Cardiac muscle cell (in vitro differentiated cells and primary cell): ENCODE data around the gene ZNF91. TPM values are rescaled to one million over a fixed set of nuclear protein-coding genes. Genes with fewer than 3 reads are reported as not detected.
"Not testable (repeated sequence)": the region's sequence is repeated elsewhere in the genome, so short reads cannot be mapped to it uniquely, and the experiment has no call there.

Experiments
- DNase-seq, 2 donors: peaks; one replicate each; pipeline versions ENCODE4 v3.0.0 to v3.0.0-alpha.2; 2010 to 2017; ENCODE audit warnings: low read depth in 1 of 2, low spot score in 1 of 2
- H3K27ac ChIP-seq: fragments of 200-600 bp; sonication (generic); 2 replicates; pipeline ENCODE4 v1.5.1; 2016
- H3K27me3 ChIP-seq: fragments of 200-600 bp; sonication (generic); 2 replicates; pipeline ENCODE4 v1.6.0; 2016; ENCODE audit warnings: control low read depth
- H3K36me3 ChIP-seq: fragments of 200-600 bp; sonication (generic); 2 replicates; pipeline ENCODE4 v1.5.1; 2016; ENCODE audit warnings: control low read depth
- H3K4me1 ChIP-seq: fragments of 200-600 bp; sonication (generic); 2 replicates; pipeline ENCODE4 v1.8.1; 2017; ENCODE audit warnings: low read depth, mild to moderate bottlenecking, mixed run types
- H3K4me3 ChIP-seq: fragments of 200-600 bp; sonication (generic); 2 replicates; pipeline ENCODE4 v1.5.1; 2016; ENCODE audit warnings: mild to moderate bottlenecking
- H3K9me3 ChIP-seq: fragments of 200-600 bp; sonication (generic); 2 replicates; pipeline ENCODE4 v1.5.1; 2017; ENCODE audit warnings: low read depth, mild to moderate bottlenecking, control low read depth
- polyA plus RNA-seq: library from polyadenylated mRNA; unstranded; fragments of >200 nt; fragmentation: Nextera tagmentation; extraction: Ambion mirVana; gene quantifications from 2 replicates; pipeline ENCODE4 v1.2.1, GENCODE V29; 2016
- total RNA-seq: library from RNA; depleted of rRNA; stranded (reverse); fragments of >200 nt; gene quantifications from 2 replicates; pipeline ENCODE4 v1.2.3, GENCODE V29; 2016
- TF ChIP-seq, protein P1 (sequence below): IDR thresholded peaks from 2 replicates; pipeline ENCODE4 v1.5.1; 2012; ENCODE audit warnings: low read depth, mild to moderate bottlenecking, low read length

ZNF91 gene
- total and polyA plus RNA-seq, 2 experiments from 2014 or later: 30.1 to 78.7 TPM

DNA sequence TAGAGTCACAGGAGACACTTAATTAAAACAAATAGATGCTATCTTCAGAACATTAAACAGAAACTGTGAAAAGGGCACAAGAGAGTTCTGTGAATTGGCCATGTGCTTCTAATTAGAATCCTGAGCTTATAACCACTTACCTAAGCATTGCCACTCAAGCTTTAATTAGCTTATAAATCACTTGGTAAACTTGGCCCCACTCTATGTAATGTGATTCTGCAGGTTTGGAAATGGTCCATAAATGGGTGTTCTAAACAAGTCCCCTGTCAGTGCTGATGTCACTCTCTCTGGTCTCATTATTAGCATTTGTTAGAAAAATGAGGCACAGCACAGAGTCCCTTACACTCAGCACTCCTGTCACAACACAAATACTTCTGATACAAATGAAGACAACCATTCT, 18.0 kb downstream of the ZNF91 start:
- H3K27me3 ChIP-seq: no peaks in the 10 kb centered on the region
- peaks cover 19% of the 10 kb centered on the region for H3K4me1 ChIP-seq
- DNase-seq: no peak
- no peak overlapping the region for H3K4me3 ChIP-seq
- H3K9me3 ChIP-seq: peaks cover 2% of the 10 kb centered on the region
- peaks cover 12% of the 10 kb centered on the region for H3K36me3 ChIP-seq
- TF ChIP-seq, protein P1, sequence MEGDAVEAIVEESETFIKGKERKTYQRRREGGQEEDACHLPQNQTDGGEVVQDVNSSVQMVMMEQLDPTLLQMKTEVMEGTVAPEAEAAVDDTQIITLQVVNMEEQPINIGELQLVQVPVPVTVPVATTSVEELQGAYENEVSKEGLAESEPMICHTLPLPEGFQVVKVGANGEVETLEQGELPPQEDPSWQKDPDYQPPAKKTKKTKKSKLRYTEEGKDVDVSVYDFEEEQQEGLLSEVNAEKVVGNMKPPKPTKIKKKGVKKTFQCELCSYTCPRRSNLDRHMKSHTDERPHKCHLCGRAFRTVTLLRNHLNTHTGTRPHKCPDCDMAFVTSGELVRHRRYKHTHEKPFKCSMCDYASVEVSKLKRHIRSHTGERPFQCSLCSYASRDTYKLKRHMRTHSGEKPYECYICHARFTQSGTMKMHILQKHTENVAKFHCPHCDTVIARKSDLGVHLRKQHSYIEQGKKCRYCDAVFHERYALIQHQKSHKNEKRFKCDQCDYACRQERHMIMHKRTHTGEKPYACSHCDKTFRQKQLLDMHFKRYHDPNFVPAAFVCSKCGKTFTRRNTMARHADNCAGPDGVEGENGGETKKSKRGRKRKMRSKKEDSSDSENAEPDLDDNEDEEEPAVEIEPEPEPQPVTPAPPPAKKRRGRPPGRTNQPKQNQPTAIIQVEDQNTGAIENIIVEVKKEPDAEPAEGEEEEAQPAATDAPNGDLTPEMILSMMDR: no peak
- H3K27ac ChIP-seq: no peak overlapping the region

DNA sequence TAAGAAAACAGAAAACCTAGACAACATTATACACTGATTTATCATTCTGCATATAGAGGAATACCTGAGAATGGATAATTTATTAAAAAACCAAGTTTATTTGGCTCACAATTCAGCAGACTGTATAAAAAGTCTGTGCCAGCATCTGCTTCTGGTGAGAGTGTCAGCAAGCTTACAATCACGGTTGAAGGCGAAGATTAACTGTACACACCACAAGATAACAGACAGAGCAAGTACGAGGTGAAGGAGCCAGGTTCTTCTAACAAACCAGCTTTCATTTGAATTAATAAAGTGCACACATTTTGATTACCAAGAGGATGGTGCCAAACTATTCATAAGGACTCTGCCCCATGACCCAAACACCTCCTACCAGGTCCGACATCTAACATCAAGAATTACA, 28.8 kb downstream of the ZNF91 start:
- H3K9me3 ChIP-seq: peaks cover 3% of the 10 kb centered on the region
- H3K36me3 ChIP-seq: peaks cover 15% of the 10 kb centered on the region
- no peaks in the 10 kb centered on the region for H3K4me1 ChIP-seq
- H3K4me3 ChIP-seq: no peak overlapping the region
- H3K27me3 ChIP-seq: no peaks in the 10 kb centered on the region
- DNase-seq: no peak
- TF ChIP-seq, protein P1: no peak
- no peak overlapping the region for H3K27ac ChIP-seq

DNA sequence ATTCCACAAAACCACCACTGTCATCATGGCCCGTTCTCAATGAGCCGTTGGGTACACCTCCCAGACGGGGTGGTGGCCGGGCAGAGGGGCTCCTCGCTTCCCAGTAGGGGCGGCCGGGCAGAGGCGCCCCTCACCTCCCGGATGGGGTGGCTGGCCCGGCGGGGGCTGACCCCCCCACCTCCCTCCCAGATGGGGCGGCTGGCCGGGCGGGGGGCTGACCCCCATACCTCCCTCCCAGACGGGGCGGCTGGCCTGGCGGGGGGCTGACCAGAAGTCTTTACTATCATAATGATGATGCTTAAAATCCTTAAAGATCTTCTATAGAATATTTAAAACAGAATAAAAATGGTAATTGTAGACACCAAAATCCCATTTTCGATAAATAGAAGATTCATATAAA, 29.2 kb downstream of the ZNF91 start:
- peaks cover 11% of the 10 kb centered on the region for H3K36me3 ChIP-seq
- H3K4me3 ChIP-seq, H3K9me3 ChIP-seq, H3K4me1 ChIP-seq, DNase-seq, H3K27ac ChIP-seq, H3K27me3 ChIP-seq: not testable (repeated sequence)

DNA sequence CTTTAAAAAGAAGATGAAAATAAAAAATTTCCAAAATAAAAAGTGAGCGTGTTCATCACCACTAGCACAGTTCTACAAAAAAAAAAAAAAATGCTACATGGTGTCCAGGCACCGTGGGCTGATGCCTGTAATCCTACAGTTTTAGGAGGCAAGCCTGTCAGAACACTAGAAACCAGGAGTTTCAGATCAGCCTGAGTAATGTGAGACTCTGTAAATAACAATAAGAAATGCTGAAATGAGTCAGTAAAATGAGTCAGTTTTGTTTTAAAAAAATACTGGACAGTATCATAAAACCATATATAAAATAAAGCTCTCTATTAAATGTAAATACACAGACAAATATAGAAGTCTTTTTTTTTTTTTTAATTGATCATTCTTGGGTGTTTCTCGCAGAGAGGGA, 30.0 kb downstream of the ZNF91 start:
- no peak for DNase-seq
- TF ChIP-seq, protein P1: no peak
- no peak overlapping the region for H3K27ac ChIP-seq
- H3K4me3 ChIP-seq: no peak overlapping the region
- peaks cover 6% of the 10 kb centered on the region for H3K9me3 ChIP-seq
- H3K27me3 ChIP-seq: no peaks in the 10 kb centered on the region
- no peaks in the 10 kb centered on the region for H3K4me1 ChIP-seq
- H3K36me3 ChIP-seq: peaks cover 4% of the 10 kb centered on the region

DNA sequence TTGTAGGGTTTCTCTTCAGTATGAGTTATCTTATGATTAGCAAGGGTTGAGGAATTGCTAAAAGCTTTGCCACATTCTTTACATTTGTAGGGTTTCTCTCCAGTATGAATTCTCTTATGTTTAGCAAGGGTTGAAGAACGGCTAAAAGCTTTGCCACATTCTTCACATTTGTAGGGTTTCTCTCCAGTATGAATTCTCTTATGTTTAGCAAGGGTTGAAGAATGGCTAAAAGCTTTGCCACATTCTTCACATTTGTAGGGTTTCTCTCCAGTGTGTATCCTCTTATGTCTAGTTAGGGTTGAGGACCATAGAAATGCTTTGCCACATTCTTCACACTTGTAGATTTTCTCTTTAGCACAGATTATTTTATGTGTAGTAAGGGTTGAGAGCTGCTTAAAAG, 33.4 kb downstream of the ZNF91 start:
- not testable (repeated sequence) for H3K4me3 ChIP-seq, H3K36me3 ChIP-seq, DNase-seq, H3K27me3 ChIP-seq, H3K4me1 ChIP-seq, H3K27ac ChIP-seq
- peaks cover 13% of the 10 kb centered on the region for H3K9me3 ChIP-seq

DNA sequence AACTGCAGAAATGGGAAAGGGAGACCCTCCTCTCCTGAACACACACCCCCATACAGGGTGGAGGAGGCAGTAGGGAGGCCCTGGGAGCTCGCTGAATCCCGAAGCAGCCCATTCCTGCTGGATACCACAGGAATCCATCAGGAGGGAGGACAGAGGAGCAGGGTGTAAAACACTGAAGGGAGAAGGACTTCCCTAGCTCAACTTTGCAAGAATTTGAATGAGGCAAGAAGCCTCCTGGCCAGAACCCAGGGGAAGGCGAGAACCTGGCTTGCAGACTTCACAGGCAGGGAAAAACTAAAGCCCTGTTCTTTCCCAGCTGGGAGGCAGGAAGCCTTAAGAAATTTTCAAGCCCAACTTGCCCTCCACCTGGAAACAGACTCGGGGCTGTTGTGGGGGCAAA, 43.5 kb downstream of the ZNF91 start:
- H3K4me1 ChIP-seq: no peaks in the 10 kb centered on the region
- H3K27ac ChIP-seq: no peak overlapping the region
- peaks cover 9% of the 10 kb centered on the region for H3K9me3 ChIP-seq
- no peaks in the 10 kb centered on the region for H3K27me3 ChIP-seq
- no peak overlapping the region for H3K4me3 ChIP-seq
- H3K36me3 ChIP-seq: no peaks in the 10 kb centered on the region
- no peak for DNase-seq
- TF ChIP-seq, protein P1: no peak

DNA sequence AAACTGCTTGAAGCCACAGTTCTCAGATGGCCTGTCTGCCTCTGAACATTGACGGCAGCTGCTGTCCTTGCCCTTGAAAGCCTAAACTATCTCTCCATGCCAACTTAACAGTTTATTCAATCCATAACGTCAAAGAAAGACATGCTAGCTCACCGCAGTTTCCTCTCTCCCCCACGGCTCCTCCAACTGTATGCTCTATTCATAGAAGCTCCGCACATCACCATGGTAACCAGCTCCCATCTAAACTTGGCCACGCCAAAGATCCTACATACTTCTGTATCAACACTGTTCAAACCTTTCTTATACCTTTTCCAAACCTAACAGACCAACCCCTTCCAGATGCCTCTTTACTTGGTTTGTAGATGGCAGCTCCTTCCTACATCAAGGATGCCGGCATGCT, 48.6 kb downstream of the ZNF91 start:
- Histone ChIP-seq H3K36me3 (no peaks in the 10 kb centered on the region), H3K4me1 (no peaks in the 10 kb centered on the region)

More for the DNA sequence above, 48.6 kb downstream of the ZNF91 start:
- H3K9me3 ChIP-seq: peaks cover 9% of the 10 kb centered on the region
- no peak overlapping the region for H3K27ac ChIP-seq
- DNase-seq: no peak
- H3K4me3 ChIP-seq: no peak overlapping the region
- no peaks in the 10 kb centered on the region for H3K27me3 ChIP-seq
- TF ChIP-seq, protein P1: no peak
